ENCODE measurements around the gene DOCK1. TPM values are rescaled to one million over a fixed set of nuclear protein-coding genes. Genes with fewer than 3 reads are reported as not detected.

Gene DOCK1
- total RNA-seq, 1 donor from 2014 or later, result 57.8 TPM

DNA sequence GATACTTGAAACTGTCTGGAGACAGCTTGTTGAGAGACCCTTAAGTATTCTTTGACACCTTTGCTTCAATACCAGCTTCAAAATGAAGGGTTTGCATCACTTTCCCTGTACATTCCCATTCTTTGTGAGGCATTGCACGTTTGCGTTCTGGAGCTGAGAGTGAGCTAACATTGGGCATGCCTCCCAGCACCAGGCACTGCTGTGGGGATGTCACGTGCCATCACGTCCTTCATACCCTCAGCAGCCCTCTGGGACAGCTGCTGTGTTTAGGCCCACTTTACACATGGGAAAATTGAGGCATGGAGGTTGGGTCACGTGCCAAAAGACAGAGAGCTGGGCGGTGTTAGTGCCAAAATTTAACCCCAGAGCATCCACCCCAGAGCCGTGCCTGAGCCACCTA, 357.4 kb downstream of the DOCK1 start:
- Mint-ChIP-seq H3K36me3 (ENCODE audit: low read depth) (peaks cover 18% of the 10 kb centered on the region), H3K9me3 (ENCODE audit: low read depth) (no peaks in the 10 kb centered on the region), H3K4me3 (ENCODE audit: unreplicated experiment) (no peak overlapping the region), H3K27me3 (ENCODE audit: low read depth) (no peaks in the 10 kb centered on the region), H3K27ac (ENCODE audit: unreplicated experiment) (no peak overlapping the region), H3K4me1 (ENCODE audit: low read depth) (peaks cover 3% of the 10 kb centered on the region)
- DNase-seq (ENCODE audit: low spot score), result no peak
- no peak for TF ChIP-seq CTCF (IDR thresholded peaks at IDR 0.05)

- no peaks in the 10 kb centered on the region for H3K27me3 Mint-ChIP-seq (ENCODE audit: low read depth)
- H3K4me3 Mint-ChIP-seq (ENCODE audit: unreplicated experiment), result no peak overlapping the region
- H3K9me3 Mint-ChIP-seq (ENCODE audit: low read depth), result no peaks in the 10 kb centered on the region
- TF ChIP-seq CTCF (IDR thresholded peaks at IDR 0.05), result no peak
- no peaks in the 10 kb centered on the region for H3K4me1 Mint-ChIP-seq (ENCODE audit: low read depth)
- DNase-seq (ENCODE audit: low spot score), result no peak
- H3K27ac Mint-ChIP-seq (ENCODE audit: unreplicated experiment), result no peak overlapping the region
- H3K36me3 Mint-ChIP-seq (ENCODE audit: low read depth), result peaks cover 7% of the 10 kb centered on the region
Observed at GRCh38 chr10:127265288-127265687, 360.1 kb downstream of the DOCK1 start.

DNA sequence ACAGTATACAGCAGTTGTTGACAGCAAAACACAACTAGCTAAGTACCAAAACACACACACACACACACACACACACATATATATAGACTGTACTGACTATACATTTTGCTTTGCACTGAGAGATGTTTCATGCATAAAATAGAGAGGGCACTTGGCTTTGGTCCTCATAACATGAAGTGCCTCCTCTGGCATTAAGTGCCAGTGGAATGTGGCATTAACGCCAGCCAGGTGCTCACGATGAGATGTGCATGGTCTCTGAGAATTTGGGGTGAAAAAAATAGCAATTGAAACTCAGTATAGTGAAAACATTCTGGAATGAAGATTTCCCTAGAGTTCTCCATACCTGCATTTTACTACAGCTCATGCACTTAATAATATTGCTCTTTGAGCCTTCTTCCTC, 361.2 kb downstream of the DOCK1 start:
- DNase-seq (ENCODE audit: low spot score), result no peak
- H3K4me3 Mint-ChIP-seq (ENCODE audit: unreplicated experiment), result no peak overlapping the region
- no peaks in the 10 kb centered on the region for H3K9me3 Mint-ChIP-seq (ENCODE audit: low read depth)

GRCh38 chr10:127267442-127267841, 362.2 kb downstream of the DOCK1 start:
- H3K4me1 Mint-ChIP-seq (ENCODE audit: low read depth), result no peaks in the 10 kb centered on the region
- no peak for TF ChIP-seq CTCF (IDR thresholded peaks at IDR 0.05)
- H3K27ac Mint-ChIP-seq (ENCODE audit: unreplicated experiment), result no peak overlapping the region
- no peak for DNase-seq (ENCODE audit: low spot score)
- H3K36me3 Mint-ChIP-seq (ENCODE audit: low read depth), result peaks cover 5% of the 10 kb centered on the region
- no peak overlapping the region for H3K4me3 Mint-ChIP-seq (ENCODE audit: unreplicated experiment)
- no peaks in the 10 kb centered on the region for H3K27me3 Mint-ChIP-seq (ENCODE audit: low read depth)
- no peaks in the 10 kb centered on the region for H3K9me3 Mint-ChIP-seq (ENCODE audit: low read depth)

More for the DNA sequence above, 361.2 kb downstream of the DOCK1 start:
- no peak overlapping the region for H3K27ac Mint-ChIP-seq (ENCODE audit: unreplicated experiment)
- H3K36me3 Mint-ChIP-seq (ENCODE audit: low read depth), result peaks cover 5% of the 10 kb centered on the region
- no peak for TF ChIP-seq CTCF (IDR thresholded peaks at IDR 0.05)
- H3K4me1 Mint-ChIP-seq (ENCODE audit: low read depth), result no peaks in the 10 kb centered on the region
- H3K27me3 Mint-ChIP-seq (ENCODE audit: low read depth), result no peaks in the 10 kb centered on the region

DNA sequence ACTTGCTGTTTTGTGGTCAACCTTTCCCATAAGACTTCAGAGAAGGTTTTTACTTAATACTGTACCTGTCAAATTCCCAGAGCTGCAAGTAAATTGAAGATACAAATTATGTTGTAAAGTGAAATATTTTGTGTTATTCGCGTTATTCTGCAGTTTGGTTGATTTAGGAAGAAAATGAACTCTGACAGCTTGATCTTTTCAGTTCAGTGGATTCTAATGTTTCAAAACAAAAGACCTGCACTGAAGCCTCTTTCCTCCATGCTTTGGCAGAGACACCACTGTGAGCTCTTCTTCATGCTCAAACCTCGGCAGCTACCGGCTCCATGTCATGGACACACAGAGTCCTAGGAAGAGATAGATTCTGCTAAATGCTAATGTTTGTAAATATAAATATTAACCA, 366.8 kb downstream of the DOCK1 start:
- H3K9me3 Mint-ChIP-seq (ENCODE audit: low read depth), result no peaks in the 10 kb centered on the region
- no peak for DNase-seq (ENCODE audit: low spot score)
- no peaks in the 10 kb centered on the region for H3K27me3 Mint-ChIP-seq (ENCODE audit: low read depth)
- peaks cover 5% of the 10 kb centered on the region for H3K36me3 Mint-ChIP-seq (ENCODE audit: low read depth)
- TF ChIP-seq CTCF (IDR thresholded peaks at IDR 0.05), result no peak
- no peak overlapping the region for H3K4me3 Mint-ChIP-seq (ENCODE audit: unreplicated experiment)
- peaks cover 4% of the 10 kb centered on the region for H3K4me1 Mint-ChIP-seq (ENCODE audit: low read depth)
- H3K27ac Mint-ChIP-seq (ENCODE audit: unreplicated experiment), result no peak overlapping the region
